H1 (cell line): ENCODE results near the gene CTDP1. TPM values are rescaled to one million over a fixed set of nuclear protein-coding genes. Genes with fewer than 3 reads are reported as not detected.

Source experiments
- EP300 ChIP-seq, 2 experiments: IDR thresholded peaks; 1 replicate in 1 of 2; 2 replicates in 1 of 2; pipeline ENCODE4 v1.6.1; 2011 to 2012; ENCODE audit warnings: low read depth in 2 of 2, low read length in 2 of 2, mild to moderate bottlenecking in 2 of 2, borderline replicate concordance in 1 of 2, inconsistent platforms in 1 of 2, moderate library complexity in 1 of 2
- polyA plus RNA-seq, 7 experiments: library from polyadenylated mRNA; depleted of rRNA in 3 of 7; stranded (reverse) in 5 of 7; unstranded in 2 of 7; fragments of >200 nt in 5 of 7; fragments of 200-250 nt in 2 of 7; gene quantifications; 1 replicate in 5 of 7; 2 replicates in 1 of 7; 4 replicates in 1 of 7; pipeline versions ENCODE4 v1.2.1 to v1.2.3, GENCODE V29; 2011 to 2013; ENCODE audit warnings: missing spikeins in 2 of 7, mixed read lengths in 2 of 7
- total RNA-seq: library from RNA; stranded (reverse); fragmentation: NEBNext Ultra II Directional; extraction: Animal tissue kit (Norgen Biotek cat#: 25700); gene quantifications from 2 replicates; pipeline ENCODE4 v1.2.1, GENCODE V29; 2021
- TF ChIP-seq, protein P1 (sequence below), 3 experiments: IDR thresholded peaks; 1 replicate in 2 of 3; 2 replicates in 1 of 3; pipeline versions ENCODE4 v1.5.1 to v1.6.1; 2011; ENCODE audit warnings: low read length in 3 of 3, mild to moderate bottlenecking in 3 of 3, inconsistent platforms in 2 of 3, low read depth in 1 of 3, moderate library complexity in 1 of 3; ENCODE audit not compliant: insufficient read depth in 1 of 3; ENCODE audit errors: control extremely low read depth in 1 of 3

The CTDP1 gene
- total and polyA plus RNA-seq, 2 of the 8 experiments (the other 6 are each of a cell fraction or from before 2014, with no cell fraction given): 16.6 to 37.0 TPM

DNA sequence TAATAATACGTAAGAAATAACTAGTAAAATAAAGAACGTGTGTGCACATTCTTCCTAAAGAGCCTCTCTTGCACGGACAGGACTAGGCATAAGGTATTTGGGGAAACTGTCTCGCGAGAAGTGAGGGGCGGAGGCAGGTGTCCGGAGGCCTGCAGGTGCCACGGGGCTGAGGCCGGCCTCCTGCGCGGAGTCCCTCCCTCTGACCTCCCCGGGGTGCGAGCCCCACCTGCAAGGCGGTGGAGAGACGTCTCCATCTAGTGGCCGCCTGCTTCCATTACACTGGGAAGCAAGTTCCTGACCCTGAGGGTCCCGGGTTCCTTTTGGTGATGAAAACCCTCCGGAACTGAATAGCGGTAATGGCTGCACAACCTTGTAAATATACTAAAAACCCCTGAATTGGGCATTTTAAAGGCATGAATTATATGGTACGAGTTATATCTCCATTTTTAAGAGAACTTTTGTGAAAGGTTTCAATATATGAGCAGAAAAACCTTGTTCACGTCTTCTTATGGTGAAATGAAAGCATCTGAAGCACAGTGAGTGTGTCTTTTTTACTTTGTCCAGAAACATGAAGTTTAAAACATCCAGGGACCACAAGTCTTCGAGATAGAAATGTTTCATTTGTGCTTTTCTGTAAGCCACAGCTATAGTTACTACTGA lies 35.5 kb upstream of the CTDP1 start (continued):
- TF ChIP-seq, protein P1, sequence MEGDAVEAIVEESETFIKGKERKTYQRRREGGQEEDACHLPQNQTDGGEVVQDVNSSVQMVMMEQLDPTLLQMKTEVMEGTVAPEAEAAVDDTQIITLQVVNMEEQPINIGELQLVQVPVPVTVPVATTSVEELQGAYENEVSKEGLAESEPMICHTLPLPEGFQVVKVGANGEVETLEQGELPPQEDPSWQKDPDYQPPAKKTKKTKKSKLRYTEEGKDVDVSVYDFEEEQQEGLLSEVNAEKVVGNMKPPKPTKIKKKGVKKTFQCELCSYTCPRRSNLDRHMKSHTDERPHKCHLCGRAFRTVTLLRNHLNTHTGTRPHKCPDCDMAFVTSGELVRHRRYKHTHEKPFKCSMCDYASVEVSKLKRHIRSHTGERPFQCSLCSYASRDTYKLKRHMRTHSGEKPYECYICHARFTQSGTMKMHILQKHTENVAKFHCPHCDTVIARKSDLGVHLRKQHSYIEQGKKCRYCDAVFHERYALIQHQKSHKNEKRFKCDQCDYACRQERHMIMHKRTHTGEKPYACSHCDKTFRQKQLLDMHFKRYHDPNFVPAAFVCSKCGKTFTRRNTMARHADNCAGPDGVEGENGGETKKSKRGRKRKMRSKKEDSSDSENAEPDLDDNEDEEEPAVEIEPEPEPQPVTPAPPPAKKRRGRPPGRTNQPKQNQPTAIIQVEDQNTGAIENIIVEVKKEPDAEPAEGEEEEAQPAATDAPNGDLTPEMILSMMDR (IDR thresholded peaks at IDR 0.05; ENCODE audit: control extremely low read depth in 1 of 3, insufficient read depth in 1 of 3, low read depth in 1 of 3, low read length in 3 of 3): peak; percentile 88 to 93 (median 92)
- 0 out of 3 replicates have a peak, but pooled peaks of 1 of the 2 experiments have one; percentile 26 for TF ChIP-seq EP300 (IDR thresholded peaks at IDR 0.05; ENCODE audit: borderline replicate concordance in 1 of 2, low read depth in 2 of 2, low read length in 2 of 2)
- TF ChIP-seq, all 59 proteins: peak for 9
